A549 (cell line): ENCODE measurements around the gene CYP20A1.

ENCODE experiments used
- BHLHE40 ChIP-seq: IDR thresholded peaks from 2 replicates; pipeline ENCODE4 v1.6.1; 2012; ENCODE audit warnings: low read depth, low read length, inconsistent platforms
- CHD2 ChIP-seq: fragments of 150-350 bp; IDR thresholded peaks from 2 replicates; pipeline ENCODE4 v1.6.1; 2014; ENCODE audit warnings: low read length; ENCODE audit not compliant: partially characterized antibody
- CHD4 ChIP-seq: fragments of 200-600 bp; sonication (generic); IDR thresholded peaks from 2 replicates; pipeline ENCODE4 v1.6.1; 2016; ENCODE audit warnings: antibody characterized with exemption, mild to moderate bottlenecking, borderline replicate concordance
- CTCF ChIP-seq: fragments of >200 bp; sonication (Bioruptor Twin); formaldehyde crosslinking; IDR thresholded peaks from 3 replicates; pipeline ENCODE4 v1.5.1; 2016
- EP300 ChIP-seq, 2 experiments: fragments of >200 bp; sonication (Bioruptor Twin); formaldehyde crosslinking; IDR thresholded peaks; 2 replicates in 1 of 2; 3 replicates in 1 of 2; pipeline ENCODE4 v1.6.1; 2016 to 2017
- ESRRA ChIP-seq: fragments of 150-350 bp; IDR thresholded peaks from 2 replicates; pipeline ENCODE4 v1.6.1; 2014; ENCODE audit warnings: mild to moderate bottlenecking, low read length, borderline replicate concordance
- MAFK ChIP-seq: fragments of 450-650 bp; IDR thresholded peaks from 2 replicates; pipeline ENCODE4 v1.6.1; 2014; ENCODE audit not compliant: partially characterized antibody
- MAZ ChIP-seq: fragments of 150-350 bp; IDR thresholded peaks from 2 replicates; pipeline ENCODE4 v1.6.1; 2014; ENCODE audit warnings: antibody characterized with exemption, low read depth, low read length, borderline replicate concordance
- NR3C1 ChIP-seq: fragments of >200 bp; sonication (Bioruptor Twin); formaldehyde crosslinking; IDR thresholded peaks from 3 replicates; pipeline ENCODE4 v1.6.1; 2017
- POLR2A ChIP-seq: IDR thresholded peaks from 2 replicates; pipeline ENCODE4 v1.6.1; 2012; ENCODE audit warnings: mild to moderate bottlenecking, low read length
- REST ChIP-seq: fragments of 200-600 bp; sonication (generic); IDR thresholded peaks from 2 replicates; pipeline ENCODE4 v1.6.1; 2016; ENCODE audit warnings: antibody characterized with exemption, mild to moderate bottlenecking, moderate library complexity
- SMC3 ChIP-seq: fragments of >200 bp; sonication (Bioruptor Twin); formaldehyde crosslinking; IDR thresholded peaks from 3 replicates; pipeline ENCODE4 v1.6.1; 2018; ENCODE audit warnings: inconsistent platforms
- ZC3H11A ChIP-seq: fragments of 450-650 bp; IDR thresholded peaks from 2 replicates; pipeline ENCODE4 v1.6.1; 2014; ENCODE audit warnings: antibody characterized with exemption, mild to moderate bottlenecking

GRCh38 chr2:203252818-203253217, 14.0 kb downstream of the CYP20A1 start:
- TF ChIP-seq REST = no peak
- no peak for TF ChIP-seq MAZ
- no peak for TF ChIP-seq POLR2A
- TF ChIP-seq ESRRA = no peak
- no peak for TF ChIP-seq MAFK
- TF ChIP-seq EP300 (IDR thresholded peaks at IDR 0.05) = no peak
- no peak for TF ChIP-seq CHD2
- no peak for TF ChIP-seq BHLHE40
- no peak for TF ChIP-seq NR3C1
- no peak for TF ChIP-seq SMC3
- no peak for TF ChIP-seq CHD4
- TF ChIP-seq CTCF = no peak
- TF ChIP-seq ZC3H11A = no peak
